NCI-H146 (cell line): Measurements from ENCODE around the gene GP5.

Experiments used
- DNase-seq: peaks from one replicate; lab custom pipeline; 2025; lab: John Stamatoyannopoulos, UW

GP5 gene

GRCh38 chr3:194375473-194376240 lies 23.4 kb downstream of the GP5 start:
- peak; percentile 30 for DNase-seq

- DNase-seq, result no peak
Measured at GRCh38 chr3:194374935-194375334, 24.1 kb downstream of the GP5 start.

GRCh38 chr3:194373899-194374298 lies 25.2 kb downstream of the GP5 start:
- no peak for DNase-seq

- no peak for DNase-seq
Measured at GRCh38 chr3:194373028-194373427, 26.0 kb downstream of the GP5 start.

- no peak for DNase-seq
Measured at GRCh38 chr3:194370753-194371152, 28.3 kb downstream of the GP5 start.

GRCh38 chr3:194369522-194370279 lies 29.4 kb downstream of the GP5 start, which contains the start of gene LRRC15:
Gene LRRC15, minus strand, starts transcription at chr3:194369743. Its CDS starts 8,700 bp downstream, at chr3:194361043.
- no peak for DNase-seq

- no peak for DNase-seq
Measured at GRCh38 chr3:194368918-194369317, 30.1 kb downstream of the GP5 start.

GRCh38 chr3:194367992-194368841 lies 30.8 kb downstream of the GP5 start:
- no peak for DNase-seq

- no peak for DNase-seq
Measured at GRCh38 chr3:194365978-194366490, 33.0 kb downstream of the GP5 start.

GRCh38 chr3:194365526-194365925 lies 33.5 kb downstream of the GP5 start:
- DNase-seq, result no peak

GRCh38 chr3:194364652-194365434 lies 34.2 kb downstream of the GP5 start:
- DNase-seq, result peak; percentile 94

GRCh38 chr3:194364314-194364651 lies 34.8 kb downstream of the GP5 start:
- DNase-seq, result no peak

GRCh38 chr3:194360568-194360967 lies 38.5 kb downstream of the GP5 start:
- no peak for DNase-seq

GRCh38 chr3:194357681-194358080 lies 41.4 kb downstream of the GP5 start:
- no peak for DNase-seq

GRCh38 chr3:194355379-194355778 lies 43.7 kb downstream of the GP5 start:
- DNase-seq, result no peak

- DNase-seq, result no peak
Measured at GRCh38 chr3:194354315-194354714, 44.8 kb downstream of the GP5 start.

GRCh38 chr3:194352667-194353246 lies 46.3 kb downstream of the GP5 start:
- no peak for DNase-seq

- DNase-seq, result no peak
Measured at GRCh38 chr3:194351952-194352536, 47.0 kb downstream of the GP5 start.

GRCh38 chr3:194351080-194351672 lies 47.9 kb downstream of the GP5 start, which contains the start of gene CPN2:
Gene CPN2, minus strand, starts transcription at chr3:194351328. Its CDS starts 8,626 bp downstream, at chr3:194342702.
- no peak for DNase-seq

- DNase-seq, result no peak
Measured at GRCh38 chr3:194350726-194351071, 48.4 kb downstream of the GP5 start.
